ENCODE results near the gene NEK4. TPM values are rescaled to one million over a fixed set of nuclear protein-coding genes. Genes with fewer than 3 reads are reported as not detected.

Gene NEK4
- total and polyA plus RNA-seq, 4 donors: 5.8 to 39.9 (median 19.1) TPM

DNA sequence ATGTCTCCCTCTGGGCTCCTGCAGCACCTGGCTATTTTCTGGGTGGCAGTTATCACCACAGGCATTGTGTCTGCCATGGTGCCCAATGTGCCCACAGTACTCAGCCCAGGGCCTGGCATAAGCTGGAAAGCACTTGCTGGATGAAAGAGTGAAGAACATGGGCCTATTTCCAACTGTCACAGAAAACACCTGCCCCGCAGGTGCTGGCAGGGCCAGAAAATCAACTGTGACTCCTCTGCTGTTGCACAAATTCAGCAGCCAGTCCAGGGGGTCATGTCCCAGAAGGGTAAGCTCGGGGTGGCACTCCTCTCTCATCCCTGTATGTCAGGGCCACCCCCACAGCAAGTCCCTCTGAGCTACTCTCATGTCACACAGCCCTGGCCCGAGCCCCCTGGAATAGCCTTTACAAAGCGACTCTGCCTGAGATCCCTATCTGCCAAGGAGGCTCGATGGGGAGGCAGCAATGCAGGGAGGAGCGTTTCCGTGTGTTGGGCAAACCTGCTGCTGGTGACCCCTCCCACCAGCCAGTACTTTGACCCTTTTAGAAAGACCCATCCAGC, 40.8 kb upstream of the NEK4 start:
- H3K9me3 ChIP-seq (ENCODE audit: control insufficient read depth in 4 of 4, insufficient read depth in 3 of 4, low read length in 3 of 4): no peaks in the 10 kb centered on the region
- 84 to 87% methylated on average over 7 of the region's 7 CpGs for WGBS, 2 donors
- no peaks in the 10 kb centered on the region for H3K4me1 ChIP-seq (ENCODE audit: control insufficient read depth in 5 of 5, insufficient read depth in 5 of 5, low read length in 5 of 5)
- DNase-seq (no peak), ATAC-seq (ENCODE audit: insufficient read depth, low FRiP score) (no peak)
- no peak overlapping the region for H3K27ac ChIP-seq (ENCODE audit: low read depth in 1 of 2, low read length in 1 of 2)
- TF ChIP-seq, protein P1, sequence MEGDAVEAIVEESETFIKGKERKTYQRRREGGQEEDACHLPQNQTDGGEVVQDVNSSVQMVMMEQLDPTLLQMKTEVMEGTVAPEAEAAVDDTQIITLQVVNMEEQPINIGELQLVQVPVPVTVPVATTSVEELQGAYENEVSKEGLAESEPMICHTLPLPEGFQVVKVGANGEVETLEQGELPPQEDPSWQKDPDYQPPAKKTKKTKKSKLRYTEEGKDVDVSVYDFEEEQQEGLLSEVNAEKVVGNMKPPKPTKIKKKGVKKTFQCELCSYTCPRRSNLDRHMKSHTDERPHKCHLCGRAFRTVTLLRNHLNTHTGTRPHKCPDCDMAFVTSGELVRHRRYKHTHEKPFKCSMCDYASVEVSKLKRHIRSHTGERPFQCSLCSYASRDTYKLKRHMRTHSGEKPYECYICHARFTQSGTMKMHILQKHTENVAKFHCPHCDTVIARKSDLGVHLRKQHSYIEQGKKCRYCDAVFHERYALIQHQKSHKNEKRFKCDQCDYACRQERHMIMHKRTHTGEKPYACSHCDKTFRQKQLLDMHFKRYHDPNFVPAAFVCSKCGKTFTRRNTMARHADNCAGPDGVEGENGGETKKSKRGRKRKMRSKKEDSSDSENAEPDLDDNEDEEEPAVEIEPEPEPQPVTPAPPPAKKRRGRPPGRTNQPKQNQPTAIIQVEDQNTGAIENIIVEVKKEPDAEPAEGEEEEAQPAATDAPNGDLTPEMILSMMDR (IDR thresholded peaks at IDR 0.05; ENCODE audit: control extremely low read depth, extremely low read depth): no peak
- H3K4me3 ChIP-seq: no peak overlapping the region
- H3K27me3 ChIP-seq (ENCODE audit: control insufficient read depth in 3 of 3, insufficient read depth in 3 of 3, low read length in 2 of 3): no peaks in the 10 kb centered on the region
- H3K9ac ChIP-seq (ENCODE audit: insufficient read depth in 1 of 2, low read length in 2 of 2): no peak overlapping the region
- no peaks in the 10 kb centered on the region for H3K36me3 ChIP-seq (ENCODE audit: control insufficient read depth in 4 of 4, insufficient read depth in 4 of 4, low read length in 4 of 4)

DNA sequence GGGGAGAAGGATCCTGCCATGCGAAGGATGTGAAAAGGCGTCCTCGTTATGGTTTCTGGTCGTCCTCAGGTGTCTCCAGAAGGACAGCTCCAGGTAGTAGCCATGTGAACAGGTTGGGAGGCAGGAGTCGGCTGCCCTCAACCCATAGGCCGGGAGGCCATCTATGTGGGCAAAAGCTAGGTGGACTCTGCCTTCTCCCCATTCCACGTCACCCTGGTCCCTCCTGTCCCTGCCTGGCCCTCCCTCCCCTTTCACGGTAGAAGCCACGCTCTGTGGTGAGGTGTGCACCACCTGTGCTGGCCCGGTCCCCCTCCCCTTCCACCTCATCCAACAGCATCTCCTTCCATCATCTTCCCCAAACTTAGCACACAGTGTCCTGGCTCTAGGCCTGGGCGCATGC, 40.2 kb upstream of the NEK4 start:
- Histone ChIP-seq H3K27ac (ENCODE audit: low read depth in 1 of 2, low read length in 1 of 2) (no peak overlapping the region), H3K36me3 (ENCODE audit: control insufficient read depth in 4 of 4, insufficient read depth in 4 of 4, low read length in 4 of 4) (no peaks in the 10 kb centered on the region), H3K9me3 (ENCODE audit: control insufficient read depth in 4 of 4, insufficient read depth in 3 of 4, low read length in 3 of 4) (no peaks in the 10 kb centered on the region), H3K4me1 (ENCODE audit: control insufficient read depth in 5 of 5, insufficient read depth in 5 of 5, low read length in 5 of 5) (no peaks in the 10 kb centered on the region), H3K27me3 (ENCODE audit: control insufficient read depth in 3 of 3, insufficient read depth in 3 of 3, low read length in 2 of 3) (no peaks in the 10 kb centered on the region), H3K4me3 (no peak overlapping the region), H3K9ac (ENCODE audit: insufficient read depth in 1 of 2, low read length in 2 of 2) (no peak overlapping the region)
- no peak for DNase-seq
- ATAC-seq (ENCODE audit: insufficient read depth, low FRiP score): no peak
- WGBS, 2 donors: 91 to 92% methylated on average over 11 of the region's 11 CpGs
- TF ChIP-seq, protein P1 (IDR thresholded peaks at IDR 0.05; ENCODE audit: control extremely low read depth, extremely low read depth): no peak

DNA sequence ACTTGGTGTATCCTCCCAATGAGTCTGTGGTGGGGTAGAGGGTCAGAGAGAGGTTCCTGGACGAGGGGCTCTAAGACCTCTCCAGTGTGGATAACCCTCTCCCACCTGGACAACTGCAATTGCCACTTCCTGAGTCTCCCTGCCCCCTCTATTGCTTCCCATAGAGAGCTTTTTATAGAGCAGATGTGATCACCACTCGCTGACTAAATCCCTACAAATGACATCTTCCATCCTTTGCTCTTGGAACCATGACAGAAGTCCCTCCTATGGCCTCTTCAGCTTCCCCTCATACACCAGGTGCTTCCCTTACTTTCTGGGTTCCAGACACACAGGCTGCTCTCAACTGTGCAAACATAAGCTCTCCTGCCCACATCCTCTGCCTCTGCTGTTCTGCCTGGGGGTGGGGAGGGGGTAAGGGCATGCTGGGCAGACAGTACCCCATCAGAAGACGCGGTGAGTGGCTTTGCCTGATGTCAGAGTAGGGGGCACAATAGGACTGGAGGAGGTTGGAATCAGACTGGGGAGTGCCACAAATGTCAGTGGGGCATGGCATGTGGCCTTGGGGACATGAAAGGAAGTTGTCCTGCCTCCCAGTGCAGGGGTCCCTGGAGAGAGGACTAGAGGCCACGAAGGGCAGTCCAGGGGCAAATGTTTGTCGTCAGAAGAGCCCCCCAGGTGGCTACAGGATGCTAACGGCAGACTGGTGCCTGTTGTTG, 39.1 kb upstream of the NEK4 start:
- no peak overlapping the region for H3K27ac ChIP-seq (ENCODE audit: low read depth in 1 of 2, low read length in 1 of 2)
- no peaks in the 10 kb centered on the region for H3K27me3 ChIP-seq (ENCODE audit: control insufficient read depth in 3 of 3, insufficient read depth in 3 of 3, low read length in 2 of 3)
- peak in 2 of 3 donors; percentile 21 to 34 for DNase-seq
- no peak overlapping the region for H3K4me3 ChIP-seq
- no peak for ATAC-seq (ENCODE audit: insufficient read depth, low FRiP score)
- no peaks in the 10 kb centered on the region for H3K36me3 ChIP-seq (ENCODE audit: control insufficient read depth in 4 of 4, insufficient read depth in 4 of 4, low read length in 4 of 4)
- WGBS, 2 donors: 46 to 54% methylated on average over 7 of the region's 7 CpGs
- H3K9ac ChIP-seq (ENCODE audit: insufficient read depth in 1 of 2, low read length in 2 of 2): no peak overlapping the region
- TF ChIP-seq, protein P1 (IDR thresholded peaks at IDR 0.05; ENCODE audit: control extremely low read depth, extremely low read depth): no peak
- no peaks in the 10 kb centered on the region for H3K4me1 ChIP-seq (ENCODE audit: control insufficient read depth in 5 of 5, insufficient read depth in 5 of 5, low read length in 5 of 5)
- H3K9me3 ChIP-seq (ENCODE audit: control insufficient read depth in 4 of 4, insufficient read depth in 3 of 4, low read length in 3 of 4): no peaks in the 10 kb centered on the region

All from lung (tissue), 12 donors.